ENCODE measurements around the gene ZNF675. TPM values are rescaled to one million over a fixed set of nuclear protein-coding genes. Genes with fewer than 3 reads are reported as not detected.
"Not testable (repeated sequence)": the region's sequence is repeated elsewhere in the genome, so short reads cannot be mapped to it uniquely, and the experiment has no call there.

The ZNF675 gene
- total RNA-seq, 6 experiments from 2014 or later, result 1.1 to 5.3 (median 2.4) TPM

DNA sequence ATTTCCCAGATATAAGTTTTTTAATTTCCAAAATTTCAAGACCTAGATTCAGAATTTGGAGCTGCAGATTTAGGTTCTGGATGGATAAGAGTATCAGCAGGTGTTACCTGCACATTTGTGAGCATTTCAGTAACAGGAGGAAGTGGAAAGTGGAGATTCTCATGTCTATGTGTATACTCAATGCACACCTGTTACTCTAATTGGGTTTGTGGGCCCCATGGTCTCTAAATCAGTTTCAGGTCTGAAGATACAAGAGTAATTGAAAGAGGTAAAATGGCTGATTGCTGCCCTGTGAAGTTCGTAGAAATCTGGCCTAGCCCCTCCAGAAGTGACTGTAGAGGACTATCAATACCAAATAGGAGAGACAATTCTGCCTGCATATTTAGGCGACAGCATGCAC is 13.9 kb downstream of the ZNF675 start:
- H3K36me3 ChIP-seq, result no peaks in the 10 kb centered on the region
- DNase-seq, result no peak
- no peak overlapping the region for H3K4me3 ChIP-seq
- WGBS (ENCODE audit: insufficient coverage, low coverage, low lambda C conversion rate, missing lambda C conversion rate), result 100% methylated on average over 2 of the region's 2 CpGs
- peaks cover 0 to 2% (median 0%) of the 10 kb centered on the region in 4 donors for H3K9me3 ChIP-seq
- no peaks in the 10 kb centered on the region for H3K4me1 ChIP-seq
- TF ChIP-seq POLR2A (IDR thresholded peaks at IDR 0.05), result no peak
- TF ChIP-seq, protein P1, sequence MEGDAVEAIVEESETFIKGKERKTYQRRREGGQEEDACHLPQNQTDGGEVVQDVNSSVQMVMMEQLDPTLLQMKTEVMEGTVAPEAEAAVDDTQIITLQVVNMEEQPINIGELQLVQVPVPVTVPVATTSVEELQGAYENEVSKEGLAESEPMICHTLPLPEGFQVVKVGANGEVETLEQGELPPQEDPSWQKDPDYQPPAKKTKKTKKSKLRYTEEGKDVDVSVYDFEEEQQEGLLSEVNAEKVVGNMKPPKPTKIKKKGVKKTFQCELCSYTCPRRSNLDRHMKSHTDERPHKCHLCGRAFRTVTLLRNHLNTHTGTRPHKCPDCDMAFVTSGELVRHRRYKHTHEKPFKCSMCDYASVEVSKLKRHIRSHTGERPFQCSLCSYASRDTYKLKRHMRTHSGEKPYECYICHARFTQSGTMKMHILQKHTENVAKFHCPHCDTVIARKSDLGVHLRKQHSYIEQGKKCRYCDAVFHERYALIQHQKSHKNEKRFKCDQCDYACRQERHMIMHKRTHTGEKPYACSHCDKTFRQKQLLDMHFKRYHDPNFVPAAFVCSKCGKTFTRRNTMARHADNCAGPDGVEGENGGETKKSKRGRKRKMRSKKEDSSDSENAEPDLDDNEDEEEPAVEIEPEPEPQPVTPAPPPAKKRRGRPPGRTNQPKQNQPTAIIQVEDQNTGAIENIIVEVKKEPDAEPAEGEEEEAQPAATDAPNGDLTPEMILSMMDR (IDR thresholded peaks at IDR 0.05), result no peak
- no peak for ATAC-seq
- no peaks in the 10 kb centered on the region for H3K27me3 ChIP-seq
- H3K27ac ChIP-seq, result no peak overlapping the region
- intact Hi-C loops (cut with DNase I), result no loop called here

DNA sequence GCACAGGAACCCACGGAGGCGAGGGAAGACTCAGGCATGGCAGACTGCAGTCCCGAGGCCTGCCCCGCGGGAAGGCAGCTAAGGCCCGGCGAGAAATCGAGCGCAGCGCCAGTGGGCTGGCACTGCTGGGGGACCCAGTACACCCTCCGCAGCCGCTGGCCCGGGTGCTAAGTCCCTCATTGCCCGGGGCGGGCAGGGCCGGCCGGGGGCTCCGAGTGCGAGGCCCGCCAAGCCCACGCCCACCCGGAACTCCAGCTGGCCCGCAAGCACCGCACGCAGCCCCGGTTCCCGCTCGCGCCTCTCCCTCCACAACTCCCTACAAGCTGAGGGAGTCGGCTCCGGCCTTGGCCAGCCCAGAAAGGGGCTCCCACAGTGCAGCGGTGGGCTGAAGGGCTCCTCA is 18.4 kb downstream of the ZNF675 start:
- H3K9me3 ChIP-seq; H3K27me3 ChIP-seq; ATAC-seq; H3K4me3 ChIP-seq; H3K4me1 ChIP-seq; H3K36me3 ChIP-seq; DNase-seq; intact Hi-C loops (cut with DNase I); H3K27ac ChIP-seq: not testable (repeated sequence)
- no CpG with 5 or more reads among the region's 32 CpGs for WGBS (ENCODE audit: insufficient coverage, low coverage, low lambda C conversion rate, missing lambda C conversion rate)

DNA sequence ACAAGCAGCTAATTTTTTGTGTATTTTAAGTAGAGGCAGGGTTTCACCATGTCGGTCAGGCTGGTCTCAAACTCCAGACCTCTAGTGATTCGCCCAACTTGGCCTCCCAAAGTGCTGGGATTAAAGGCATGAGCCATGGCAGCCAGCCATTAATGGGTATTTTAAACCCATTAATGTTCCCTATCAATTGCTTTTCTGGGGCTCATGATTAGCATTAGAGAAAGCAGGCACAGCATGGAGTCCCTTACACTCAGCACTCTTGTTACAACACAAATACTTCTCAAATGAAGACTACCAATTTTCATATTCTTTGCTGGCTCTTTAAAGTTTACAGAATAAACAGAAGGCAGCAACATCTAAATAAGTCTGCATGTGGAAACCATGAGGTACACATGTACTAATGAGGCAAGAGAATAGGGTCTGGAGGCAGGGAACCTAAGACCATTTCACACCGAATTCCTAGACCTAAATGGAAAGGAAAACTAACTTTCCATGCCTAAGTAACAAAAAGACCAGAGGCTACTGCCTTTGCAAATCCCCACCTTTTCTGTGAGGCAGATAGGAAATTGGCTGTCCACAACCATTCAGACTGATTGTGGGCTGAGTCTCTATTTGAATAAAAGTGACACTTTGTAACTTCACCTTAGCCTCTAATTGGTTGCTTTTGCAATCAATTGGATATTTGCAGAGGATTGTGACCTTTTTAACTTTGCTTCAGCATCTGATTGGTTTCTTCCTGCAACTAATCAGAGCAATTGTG is 21.2 kb downstream of the ZNF675 start:
- H3K9me3 ChIP-seq, result peaks cover 0 to 1% (median 0%) of the 10 kb centered on the region in 4 donors
- H3K4me3 ChIP-seq, result no peak overlapping the region
- intact Hi-C loops (cut with DNase I), result no loop called here
- WGBS (ENCODE audit: insufficient coverage, low coverage, low lambda C conversion rate, missing lambda C conversion rate), result 54% methylated on average over 3 of the region's 3 CpGs
- H3K27me3 ChIP-seq, result no peaks in the 10 kb centered on the region
- ATAC-seq (no peak), DNase-seq (no peak)
- H3K4me1 ChIP-seq, result no peaks in the 10 kb centered on the region
- no peak overlapping the region for H3K27ac ChIP-seq
- no peak for TF ChIP-seq POLR2A (IDR thresholded peaks at IDR 0.05)
- H3K36me3 ChIP-seq, result peaks cover 0 to 15% (median 0%) of the 10 kb centered on the region in 4 donors

DNA sequence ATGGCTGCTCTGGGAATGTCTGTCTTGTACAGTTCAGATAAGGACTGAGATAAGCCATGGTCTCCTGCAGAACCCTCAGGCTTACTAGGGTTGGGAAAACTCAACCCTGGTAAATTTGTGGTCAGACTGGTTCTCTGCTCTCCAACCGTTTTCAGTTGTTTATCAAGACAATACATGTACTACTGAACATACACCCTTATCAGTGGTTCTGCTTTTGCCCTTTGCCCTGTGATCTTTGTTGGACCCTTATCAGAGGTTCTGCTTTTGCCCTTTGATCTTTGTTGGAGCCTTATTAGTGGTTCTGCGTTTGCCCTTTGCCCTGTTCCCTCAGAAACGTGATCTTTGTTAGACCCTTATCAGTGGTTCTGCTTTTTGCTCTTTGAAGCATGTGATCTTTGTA is 37.2 kb downstream of the ZNF675 start:
- H3K27ac ChIP-seq; DNase-seq; intact Hi-C loops (cut with DNase I); H3K4me3 ChIP-seq; H3K4me1 ChIP-seq; H3K27me3 ChIP-seq; ATAC-seq: not testable (repeated sequence)
- Histone ChIP-seq H3K9me3 (peaks cover 0 to 25% (median 9%) of the 10 kb centered on the region in 4 donors), H3K36me3 (peaks cover 0 to 10% (median 0%) of the 10 kb centered on the region in 4 donors)
- 36% methylated on average over 3 of the region's 3 CpGs for WGBS (ENCODE audit: insufficient coverage, low coverage, low lambda C conversion rate, missing lambda C conversion rate)

Other genes with a start within 250 kb of the ZNF675 start
- under 1 TPM; under 0.01 to 0.49 (median 0.08) TPM for gene ZNF681, start 71.7 kb upstream of the ZNF675 start, total RNA-seq
- 1 to 10 TPM in 4 of 6 experiments, under 1 TPM in 2; 0.73 to 4.1 (median 1.9) TPM for gene ZNF726, start 227.7 kb upstream of the ZNF675 start, total RNA-seq